GM19463 (cell line): ENCODE data around the gene TTC8.

ENCODE experiments used
- ATAC-seq: cut with Tn5 transposase; IDR thresholded peaks from one replicate; pipeline ENCODE4 v1.9.1; 2021; ENCODE audit warnings: mild to moderate bottlenecking, moderate library complexity; ENCODE audit not compliant: unreplicated experiment

Gene TTC8

DNA sequence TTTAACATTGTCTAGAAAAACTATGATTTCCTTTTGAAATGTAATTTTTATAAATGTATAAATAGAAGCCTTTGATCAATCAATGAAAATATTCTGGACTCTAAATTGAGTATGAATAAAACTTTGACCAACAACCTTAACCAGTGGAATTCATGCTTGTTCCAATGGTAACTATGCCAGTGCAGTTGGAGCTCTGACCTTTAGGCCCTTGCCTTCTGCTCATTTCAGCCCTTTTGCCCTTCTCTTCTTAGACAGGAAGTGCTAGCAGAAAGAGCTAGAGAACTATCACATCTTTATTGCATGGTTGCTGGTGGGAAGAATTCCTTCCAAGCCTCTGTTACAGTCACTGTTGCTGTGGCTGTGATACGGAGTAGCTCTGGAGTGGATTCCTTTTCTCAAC lies 39.7 kb downstream of the TTC8 start:
- no peak for ATAC-seq

DNA sequence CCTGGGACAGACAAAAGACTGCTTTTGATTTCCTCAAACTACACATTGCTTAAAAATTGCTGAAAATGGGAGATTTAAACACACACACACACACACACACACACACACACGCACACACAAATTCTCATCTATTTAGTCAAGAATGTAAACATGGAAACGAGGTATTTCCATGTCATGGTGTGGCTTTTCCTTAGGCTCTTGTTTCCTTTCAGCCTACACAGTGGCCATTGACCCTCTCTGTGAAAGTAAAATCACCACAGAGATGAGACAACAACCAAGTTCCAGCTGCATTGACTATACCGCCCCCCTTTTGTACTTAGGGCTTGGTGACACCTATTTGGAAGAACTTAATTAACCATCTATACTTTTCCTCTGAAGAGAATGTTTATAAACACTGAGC lies 41.9 kb downstream of the TTC8 start:
- ATAC-seq = no peak

DNA sequence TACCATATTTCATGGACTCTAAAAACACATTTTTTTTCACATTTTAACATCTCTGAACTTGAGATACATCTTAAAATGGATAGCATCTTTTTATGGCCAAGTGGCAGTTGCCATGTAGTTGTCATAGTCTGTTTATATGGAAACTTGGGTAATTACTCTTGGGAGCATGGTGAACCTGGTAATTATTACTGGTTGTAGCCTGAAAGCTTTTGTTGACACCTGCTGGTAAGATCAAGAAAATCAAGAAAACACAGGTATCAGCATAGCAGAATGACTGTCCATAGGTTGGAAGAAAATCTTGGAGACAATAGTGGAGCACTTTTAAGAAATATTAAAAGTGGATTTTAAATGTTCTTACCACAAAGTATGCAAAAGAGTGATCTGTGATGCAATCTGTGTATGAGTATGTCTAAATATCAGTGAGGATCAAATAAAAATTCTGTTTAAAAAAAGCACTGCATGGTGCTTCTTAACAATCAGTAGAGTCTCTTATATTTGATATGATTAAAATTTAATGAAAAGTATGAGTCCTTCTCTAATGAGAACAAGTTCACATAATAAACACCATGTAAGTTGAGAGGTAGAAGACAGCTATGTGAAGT lies 44.2 kb downstream of the TTC8 start:
- no peak for ATAC-seq

GRCh38 chr14:88870777-88871176 lies 46.3 kb downstream of the TTC8 start:
- no peak for ATAC-seq

- ATAC-seq = no peak
These were observed 47.0 kb downstream of the TTC8 start for GRCh38 chr14:88871429-88871828.

GRCh38 chr14:88872976-88873375 lies 48.5 kb downstream of the TTC8 start:
- ATAC-seq = no peak

GRCh38 chr14:88877192-88877591 lies 52.7 kb downstream of the TTC8 start:
- no peak for ATAC-seq

GRCh38 chr14:88879022-88879421 lies 54.6 kb downstream of the TTC8 start:
- ATAC-seq = no peak

DNA sequence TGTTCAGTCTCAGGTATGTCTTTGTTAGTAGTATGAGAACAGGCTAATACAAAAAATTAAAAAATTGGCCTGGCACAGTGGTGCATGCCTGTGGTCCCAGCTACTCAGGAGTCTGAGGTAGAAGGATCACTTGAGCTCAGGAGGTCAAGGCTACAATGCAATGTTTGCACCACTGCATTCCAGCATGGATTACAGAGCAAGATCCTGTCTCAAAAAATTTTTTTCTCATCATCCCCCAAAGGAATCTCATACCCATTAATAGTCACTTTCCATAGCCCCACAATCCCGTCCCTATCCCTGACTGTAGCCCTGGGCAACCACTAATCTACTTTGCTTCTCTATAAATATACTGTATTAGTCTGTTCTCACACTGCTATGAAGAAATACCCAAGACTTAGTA lies 57.8 kb downstream of the TTC8 start:
- ATAC-seq = no peak

GRCh38 chr14:88895116-88895515 lies 70.7 kb downstream of the TTC8 start:
- ATAC-seq = no peak

GRCh38 chr14:88901189-88901588 lies 76.7 kb downstream of the TTC8 start:
- ATAC-seq = no peak

- ATAC-seq = no peak
These were observed 77.5 kb downstream of the TTC8 start for GRCh38 chr14:88901991-88902390.

GRCh38 chr14:88902850-88903249 lies 78.4 kb downstream of the TTC8 start:
- no peak for ATAC-seq

- ATAC-seq = no peak
These were observed 79.8 kb downstream of the TTC8 start for GRCh38 chr14:88904206-88904647.

GRCh38 chr14:88904864-88905263 lies 80.4 kb downstream of the TTC8 start:
- no peak for ATAC-seq

DNA sequence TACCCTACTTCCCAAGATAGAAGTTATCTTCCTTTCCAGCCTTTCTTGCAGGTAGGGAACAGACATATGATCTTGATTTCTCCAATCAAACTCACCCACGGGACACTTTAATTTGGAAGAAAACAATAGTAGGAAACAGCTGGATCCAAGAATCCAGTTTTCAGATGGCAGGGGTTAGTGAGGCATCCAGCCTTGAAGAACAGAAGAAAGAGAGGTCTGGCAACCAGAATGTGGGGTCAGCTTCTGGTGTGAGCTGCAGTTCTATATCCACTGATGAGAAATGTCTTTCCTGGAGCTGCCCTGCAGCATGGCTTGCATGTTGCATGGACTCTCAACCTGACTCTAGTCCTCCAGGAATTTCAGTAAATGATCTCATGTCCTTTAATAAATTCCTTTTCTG lies 83.8 kb downstream of the TTC8 start:
- no peak for ATAC-seq

GRCh38 chr14:88910386-88910785 lies 85.9 kb downstream of the TTC8 start:
- ATAC-seq = no peak

- ATAC-seq = no peak
These were observed 87.4 kb downstream of the TTC8 start for GRCh38 chr14:88911809-88912208.

GRCh38 chr14:88914956-88915355 lies 90.5 kb downstream of the TTC8 start:
- ATAC-seq = no peak

DNA sequence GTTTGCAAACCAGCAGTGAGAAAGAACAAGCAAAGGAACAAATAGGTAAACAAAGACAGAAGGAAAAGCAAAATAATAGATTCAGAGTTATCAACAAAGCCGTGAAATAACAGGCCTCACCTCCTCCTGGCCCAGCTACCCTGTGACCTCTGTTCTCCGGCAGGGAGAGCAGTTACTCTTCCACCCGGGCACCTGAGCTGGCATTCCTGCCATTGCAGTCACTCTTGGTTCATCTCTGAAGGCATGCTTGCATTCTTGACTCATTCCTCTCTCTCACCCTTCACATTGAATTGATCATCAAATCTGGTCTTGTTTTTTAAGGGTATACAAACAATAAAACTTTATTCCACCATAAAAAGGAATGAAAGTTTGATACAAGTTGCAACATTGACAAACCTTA lies 95.1 kb downstream of the TTC8 start:
- ATAC-seq = no peak
